Measurements from ENCODE around the gene MIER2. TPM values are rescaled to one million over a fixed set of nuclear protein-coding genes. Genes with fewer than 3 reads are reported as not detected.
"Not testable (repeated sequence)": the region's sequence is repeated elsewhere in the genome, so short reads cannot be mapped to it uniquely, and the experiment has no call there.

Gene MIER2, protein sequence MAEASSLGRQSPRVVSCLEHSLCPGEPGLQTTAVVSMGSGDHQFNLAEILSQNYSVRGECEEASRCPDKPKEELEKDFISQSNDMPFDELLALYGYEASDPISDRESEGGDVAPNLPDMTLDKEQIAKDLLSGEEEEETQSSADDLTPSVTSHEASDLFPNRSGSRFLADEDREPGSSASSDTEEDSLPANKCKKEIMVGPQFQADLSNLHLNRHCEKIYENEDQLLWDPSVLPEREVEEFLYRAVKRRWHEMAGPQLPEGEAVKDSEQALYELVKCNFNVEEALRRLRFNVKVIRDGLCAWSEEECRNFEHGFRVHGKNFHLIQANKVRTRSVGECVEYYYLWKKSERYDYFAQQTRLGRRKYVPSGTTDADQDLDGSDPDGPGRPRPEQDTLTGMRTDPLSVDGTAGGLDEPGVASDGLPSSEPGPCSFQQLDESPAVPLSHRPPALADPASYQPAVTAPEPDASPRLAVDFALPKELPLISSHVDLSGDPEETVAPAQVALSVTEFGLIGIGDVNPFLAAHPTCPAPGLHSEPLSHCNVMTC
- 44.1 TPM for total RNA-seq (ENCODE audit: unreplicated experiment)
- long read RNA-seq, full-length matches to known transcripts, result 4 of 8 reads
- long read RNA-seq, partial matches to known transcripts, result 0 of 8 reads
- long read RNA-seq, other reads (novel, unspliced or antisense), result 4 of 8 reads

DNA sequence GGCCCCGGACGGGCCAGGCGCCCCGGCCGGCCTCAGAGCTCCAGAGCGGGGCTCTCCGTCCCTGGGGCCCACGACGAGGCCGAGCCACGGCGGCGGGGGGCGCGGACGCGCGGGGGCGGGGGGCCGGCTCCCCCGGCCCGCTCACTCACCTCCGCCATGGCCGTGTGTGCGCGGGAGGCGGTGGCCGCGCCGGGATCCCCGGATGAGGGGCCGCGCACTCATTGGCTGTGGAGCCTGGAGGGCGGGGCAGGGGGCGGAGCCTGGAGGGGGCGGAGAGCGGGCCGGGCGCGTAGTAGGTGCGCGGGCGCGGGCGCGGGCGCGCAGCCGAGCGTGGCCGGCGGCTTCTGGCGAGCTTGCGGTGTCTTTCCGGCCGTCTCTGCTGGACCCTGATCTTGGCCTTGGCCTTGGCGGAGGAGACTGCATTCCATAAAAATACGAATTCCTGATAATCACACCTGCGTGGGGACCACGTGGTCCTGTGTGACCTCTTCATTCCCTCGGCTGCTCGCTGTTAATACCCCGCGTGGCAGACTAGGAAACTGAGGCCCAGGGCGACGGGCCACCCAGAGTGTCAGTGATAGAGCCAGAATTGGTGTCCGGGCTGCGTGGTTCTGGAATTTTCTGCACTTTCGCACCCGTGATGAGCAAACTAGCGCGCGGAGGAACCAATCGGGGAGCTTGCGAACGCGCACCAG is at the start of gene MIER2:
TSS of gene MIER2 (minus strand) at position 172 of the 695 bp plus-strand sequence. CDS start at position 158, 14 bp downstream.
- Mint-ChIP-seq H3K4me3 (ENCODE audit: unreplicated experiment) (peak within 1 kb of the TSS; percentile 92), H3K27me3 (ENCODE audit: unreplicated experiment) (peaks cover 19% of the 10 kb centered on the region), H3K36me3 (ENCODE audit: low read depth, unreplicated experiment) (peaks cover 24% of the 10 kb centered on the region), H3K9me3 (ENCODE audit: unreplicated experiment) (no peaks in the 10 kb centered on the region), H3K4me1 (ENCODE audit: unreplicated experiment) (peaks cover 37% of the 10 kb centered on the region), H3K27ac (ENCODE audit: unreplicated experiment) (peak within 1 kb of the TSS; percentile 80)
- TF ChIP-seq, protein P1, sequence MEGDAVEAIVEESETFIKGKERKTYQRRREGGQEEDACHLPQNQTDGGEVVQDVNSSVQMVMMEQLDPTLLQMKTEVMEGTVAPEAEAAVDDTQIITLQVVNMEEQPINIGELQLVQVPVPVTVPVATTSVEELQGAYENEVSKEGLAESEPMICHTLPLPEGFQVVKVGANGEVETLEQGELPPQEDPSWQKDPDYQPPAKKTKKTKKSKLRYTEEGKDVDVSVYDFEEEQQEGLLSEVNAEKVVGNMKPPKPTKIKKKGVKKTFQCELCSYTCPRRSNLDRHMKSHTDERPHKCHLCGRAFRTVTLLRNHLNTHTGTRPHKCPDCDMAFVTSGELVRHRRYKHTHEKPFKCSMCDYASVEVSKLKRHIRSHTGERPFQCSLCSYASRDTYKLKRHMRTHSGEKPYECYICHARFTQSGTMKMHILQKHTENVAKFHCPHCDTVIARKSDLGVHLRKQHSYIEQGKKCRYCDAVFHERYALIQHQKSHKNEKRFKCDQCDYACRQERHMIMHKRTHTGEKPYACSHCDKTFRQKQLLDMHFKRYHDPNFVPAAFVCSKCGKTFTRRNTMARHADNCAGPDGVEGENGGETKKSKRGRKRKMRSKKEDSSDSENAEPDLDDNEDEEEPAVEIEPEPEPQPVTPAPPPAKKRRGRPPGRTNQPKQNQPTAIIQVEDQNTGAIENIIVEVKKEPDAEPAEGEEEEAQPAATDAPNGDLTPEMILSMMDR (IDR thresholded peaks at IDR 0.05; ENCODE audit: unreplicated experiment), result no peak
- peak; percentile 97 for DNase-seq (ENCODE audit: low spot score)

GRCh38 chr19:393560-393959 is 49.0 kb upstream of the MIER2 start:
- H3K9me3 Mint-ChIP-seq (ENCODE audit: unreplicated experiment), result not testable (repeated sequence)

DNA sequence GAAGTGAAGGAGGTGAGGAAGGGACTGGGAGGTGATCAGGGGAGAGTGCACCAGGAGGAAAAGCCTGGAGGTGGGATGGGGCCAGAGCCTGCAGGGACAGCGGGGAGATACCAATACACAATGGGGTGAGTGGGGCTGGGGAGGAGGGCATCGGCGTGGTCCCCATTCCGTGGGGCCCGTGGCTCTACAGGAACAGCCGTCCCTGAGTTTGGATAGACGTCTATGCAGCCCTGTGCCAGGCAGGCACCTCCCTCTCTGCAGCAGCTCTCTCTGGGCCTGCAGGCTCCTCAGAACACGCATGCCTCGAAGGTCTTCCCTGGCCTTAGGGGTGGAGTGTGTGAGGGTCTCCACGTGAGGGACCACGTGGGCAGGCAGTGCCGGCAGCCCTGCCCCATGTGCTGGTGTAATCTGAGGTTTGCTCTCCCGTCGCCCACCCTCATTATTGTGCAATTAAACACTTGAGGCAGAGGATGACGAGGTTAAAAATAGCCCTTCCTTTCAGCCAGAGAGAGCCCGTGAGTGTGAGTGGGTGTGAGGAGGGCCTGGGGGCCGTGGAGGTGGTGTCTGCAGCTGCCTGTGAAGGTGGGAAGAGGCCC is 47.9 kb upstream of the MIER2 start:
- Mint-ChIP-seq H3K9me3 (ENCODE audit: unreplicated experiment) (peaks cover 6% of the 10 kb centered on the region), H3K27ac (ENCODE audit: unreplicated experiment) (no peak overlapping the region), H3K4me3 (ENCODE audit: unreplicated experiment) (no peak overlapping the region), H3K36me3 (ENCODE audit: low read depth, unreplicated experiment) (peaks cover 17% of the 10 kb centered on the region), H3K27me3 (ENCODE audit: unreplicated experiment) (peaks cover 16% of the 10 kb centered on the region), H3K4me1 (ENCODE audit: unreplicated experiment) (no peaks in the 10 kb centered on the region)
- no peak for DNase-seq (ENCODE audit: low spot score)
- TF ChIP-seq, protein P1 (IDR thresholded peaks at IDR 0.05; ENCODE audit: unreplicated experiment), result no peak

More at GRCh38 chr19:393560-393959, 49.0 kb upstream of the MIER2 start:
- H3K27me3 Mint-ChIP-seq (ENCODE audit: unreplicated experiment), result peaks cover 20% of the 10 kb centered on the region
- peaks cover 17% of the 10 kb centered on the region for H3K36me3 Mint-ChIP-seq (ENCODE audit: low read depth, unreplicated experiment)
- not testable (repeated sequence) for H3K4me1 Mint-ChIP-seq (ENCODE audit: unreplicated experiment); DNase-seq (ENCODE audit: low spot score); H3K27ac Mint-ChIP-seq (ENCODE audit: unreplicated experiment)
- H3K4me3 Mint-ChIP-seq (ENCODE audit: unreplicated experiment), result peak overlapping the region; percentile 72

GRCh38 chr19:391726-392374 is 47.3 kb upstream of the MIER2 start:
- H3K9me3 Mint-ChIP-seq (ENCODE audit: unreplicated experiment), result peaks cover 5% of the 10 kb centered on the region
- peaks cover 16% of the 10 kb centered on the region for H3K27me3 Mint-ChIP-seq (ENCODE audit: unreplicated experiment)
- H3K36me3 Mint-ChIP-seq (ENCODE audit: low read depth, unreplicated experiment), result peaks cover 16% of the 10 kb centered on the region
- TF ChIP-seq, protein P1 (IDR thresholded peaks at IDR 0.05; ENCODE audit: unreplicated experiment), result no peak
- H3K4me1 Mint-ChIP-seq (ENCODE audit: unreplicated experiment), result no peaks in the 10 kb centered on the region
- H3K4me3 Mint-ChIP-seq (ENCODE audit: unreplicated experiment), result no peak overlapping the region
- DNase-seq (ENCODE audit: low spot score), result no peak
- no peak overlapping the region for H3K27ac Mint-ChIP-seq (ENCODE audit: unreplicated experiment)

DNA sequence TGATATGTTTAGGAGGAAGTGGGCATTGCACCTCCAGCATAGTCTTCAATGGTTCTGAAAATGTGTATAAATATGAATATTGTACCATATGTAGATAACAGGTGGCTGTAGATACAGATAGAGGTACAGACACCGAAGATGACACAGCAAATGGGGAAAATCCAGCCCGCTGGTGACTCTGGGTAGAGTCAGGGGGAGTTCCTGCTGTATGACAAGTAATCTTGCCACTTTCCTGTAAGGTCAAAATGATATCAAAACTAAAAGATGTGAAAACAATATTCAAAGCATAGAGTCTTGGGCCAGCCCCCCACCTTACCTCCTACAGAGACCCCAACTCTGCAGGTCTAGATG is 46.6 kb upstream of the MIER2 start:
- H3K27ac Mint-ChIP-seq (ENCODE audit: unreplicated experiment), result no peak overlapping the region
- H3K4me1 Mint-ChIP-seq (ENCODE audit: unreplicated experiment), result no peaks in the 10 kb centered on the region
- H3K36me3 Mint-ChIP-seq (ENCODE audit: low read depth, unreplicated experiment), result peaks cover 14% of the 10 kb centered on the region
- H3K27me3 Mint-ChIP-seq (ENCODE audit: unreplicated experiment), result peaks cover 16% of the 10 kb centered on the region
- TF ChIP-seq, protein P1 (IDR thresholded peaks at IDR 0.05; ENCODE audit: unreplicated experiment), result no peak
- H3K9me3 Mint-ChIP-seq (ENCODE audit: unreplicated experiment), result peaks cover 5% of the 10 kb centered on the region
- H3K4me3 Mint-ChIP-seq (ENCODE audit: unreplicated experiment), result no peak overlapping the region
- no peak for DNase-seq (ENCODE audit: low spot score)

All from endothelial cell (in vitro differentiated cells).